ENCODE data around the gene BRD1.

- TF ChIP-seq, protein P1, sequence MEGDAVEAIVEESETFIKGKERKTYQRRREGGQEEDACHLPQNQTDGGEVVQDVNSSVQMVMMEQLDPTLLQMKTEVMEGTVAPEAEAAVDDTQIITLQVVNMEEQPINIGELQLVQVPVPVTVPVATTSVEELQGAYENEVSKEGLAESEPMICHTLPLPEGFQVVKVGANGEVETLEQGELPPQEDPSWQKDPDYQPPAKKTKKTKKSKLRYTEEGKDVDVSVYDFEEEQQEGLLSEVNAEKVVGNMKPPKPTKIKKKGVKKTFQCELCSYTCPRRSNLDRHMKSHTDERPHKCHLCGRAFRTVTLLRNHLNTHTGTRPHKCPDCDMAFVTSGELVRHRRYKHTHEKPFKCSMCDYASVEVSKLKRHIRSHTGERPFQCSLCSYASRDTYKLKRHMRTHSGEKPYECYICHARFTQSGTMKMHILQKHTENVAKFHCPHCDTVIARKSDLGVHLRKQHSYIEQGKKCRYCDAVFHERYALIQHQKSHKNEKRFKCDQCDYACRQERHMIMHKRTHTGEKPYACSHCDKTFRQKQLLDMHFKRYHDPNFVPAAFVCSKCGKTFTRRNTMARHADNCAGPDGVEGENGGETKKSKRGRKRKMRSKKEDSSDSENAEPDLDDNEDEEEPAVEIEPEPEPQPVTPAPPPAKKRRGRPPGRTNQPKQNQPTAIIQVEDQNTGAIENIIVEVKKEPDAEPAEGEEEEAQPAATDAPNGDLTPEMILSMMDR (IDR thresholded peaks at IDR 0.05; ENCODE audit: low read depth, low read length, poor library complexity, severe bottlenecking), result no peak
- TF ChIP-seq EZH2phosphoT487 (IDR thresholded peaks at IDR 0.05; ENCODE audit: borderline replicate concordance, low read length), result no peak
These were observed 5.8 kb upstream of the BRD1 start for GRCh38 chr22:49833340-49834007.

Data from DOHH2 (cell line).